GM21576 (cell line): ENCODE data around the gene SMAD3.

Source experiments
- ATAC-seq: cut with Tn5 transposase; IDR thresholded peaks from one replicate; pipeline ENCODE4 v1.9.1; 2021; ENCODE audit warnings: mild to moderate bottlenecking, moderate library complexity; ENCODE audit not compliant: unreplicated experiment

Gene SMAD3

GRCh38 chr15:67124911-67125588 lies 59.6 kb downstream of the SMAD3 start:
- ATAC-seq, result no peak

DNA sequence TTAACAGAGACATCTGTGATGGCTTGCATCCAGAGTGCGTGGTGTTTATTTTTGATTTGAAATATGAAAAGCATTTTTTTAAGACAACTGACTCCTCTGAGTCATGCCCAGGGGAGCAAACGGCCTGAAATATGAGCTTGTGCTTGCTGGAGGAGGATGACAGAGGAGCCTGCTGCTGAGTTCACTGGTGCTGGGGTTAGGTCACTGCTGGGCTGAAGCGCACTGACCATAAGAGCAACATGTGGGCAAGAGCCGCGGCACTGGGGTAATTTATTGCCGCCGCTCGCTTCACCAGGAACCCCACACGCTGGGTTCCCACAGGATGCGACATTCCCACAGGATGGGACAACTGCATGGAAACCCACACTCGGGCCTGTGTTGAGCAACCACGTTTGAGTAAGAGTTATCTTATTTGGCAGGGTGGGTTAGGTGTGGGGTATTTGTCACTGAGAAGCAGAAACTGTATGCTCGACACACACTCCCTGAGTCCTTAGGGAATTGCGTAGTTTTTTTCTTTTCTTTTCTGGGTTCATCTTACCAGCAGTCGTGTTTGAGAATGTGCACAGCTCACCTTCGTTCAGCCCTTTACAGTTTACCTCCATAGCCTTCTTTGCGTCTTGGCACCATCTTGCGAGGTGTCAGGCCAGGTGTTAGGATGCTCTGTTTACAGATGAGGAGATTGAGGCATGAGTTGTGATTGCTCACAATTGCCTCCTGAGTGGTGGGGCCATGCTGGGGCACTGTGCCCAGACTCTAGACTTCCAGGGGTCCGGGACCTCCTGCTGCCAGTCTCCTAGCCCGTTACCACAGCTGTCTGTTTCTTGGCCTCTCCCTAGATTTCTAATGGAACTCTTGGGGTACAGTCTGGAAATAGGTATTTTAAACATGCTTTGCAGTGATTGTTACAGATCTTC lies 60.4 kb downstream of the SMAD3 start:
- ATAC-seq, result no peak

- ATAC-seq, result no peak
Measured at GRCh38 chr15:67126551-67127330, 61.3 kb downstream of the SMAD3 start.

GRCh38 chr15:67127331-67127664 lies 61.9 kb downstream of the SMAD3 start:
- ATAC-seq, result no peak

DNA sequence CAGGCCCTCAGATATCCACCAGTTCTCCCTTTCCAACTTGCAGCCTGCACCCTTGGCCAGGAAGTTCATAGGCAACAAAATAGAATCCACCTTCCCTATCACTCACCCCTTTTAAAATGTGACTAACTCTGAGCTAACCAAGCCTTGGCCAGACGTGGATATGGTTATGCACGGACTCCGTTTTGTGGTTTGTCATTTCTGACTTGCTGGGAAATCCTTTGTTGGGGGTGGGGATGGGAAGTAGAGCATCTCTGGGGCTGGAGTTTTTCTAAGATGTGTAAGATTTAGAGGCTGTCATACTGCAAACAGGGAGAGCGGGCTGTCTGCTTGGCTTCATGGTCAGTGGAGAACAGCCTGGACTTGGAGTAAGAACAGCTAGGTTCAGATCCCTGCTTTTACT lies 62.6 kb downstream of the SMAD3 start:
- no peak for ATAC-seq

DNA sequence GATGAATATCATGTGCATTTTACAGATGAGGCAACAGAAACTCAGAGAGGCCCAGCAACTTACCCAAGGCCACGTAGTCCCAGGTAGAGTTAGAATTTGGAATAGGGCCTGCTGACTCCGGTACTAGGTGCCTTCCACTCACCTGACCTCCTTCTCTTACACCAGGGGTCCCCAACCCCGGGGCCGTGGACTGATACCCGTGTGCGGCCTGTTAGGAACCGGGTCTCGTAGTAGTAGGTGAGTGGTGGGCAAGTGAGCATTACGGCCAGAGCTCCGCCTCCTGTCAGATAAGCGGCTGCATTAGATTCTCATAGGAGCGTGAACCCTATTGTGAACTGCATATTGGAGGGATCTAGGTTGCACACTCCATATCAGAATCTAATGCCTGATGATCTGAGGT lies 64.8 kb downstream of the SMAD3 start:
- no peak for ATAC-seq

DNA sequence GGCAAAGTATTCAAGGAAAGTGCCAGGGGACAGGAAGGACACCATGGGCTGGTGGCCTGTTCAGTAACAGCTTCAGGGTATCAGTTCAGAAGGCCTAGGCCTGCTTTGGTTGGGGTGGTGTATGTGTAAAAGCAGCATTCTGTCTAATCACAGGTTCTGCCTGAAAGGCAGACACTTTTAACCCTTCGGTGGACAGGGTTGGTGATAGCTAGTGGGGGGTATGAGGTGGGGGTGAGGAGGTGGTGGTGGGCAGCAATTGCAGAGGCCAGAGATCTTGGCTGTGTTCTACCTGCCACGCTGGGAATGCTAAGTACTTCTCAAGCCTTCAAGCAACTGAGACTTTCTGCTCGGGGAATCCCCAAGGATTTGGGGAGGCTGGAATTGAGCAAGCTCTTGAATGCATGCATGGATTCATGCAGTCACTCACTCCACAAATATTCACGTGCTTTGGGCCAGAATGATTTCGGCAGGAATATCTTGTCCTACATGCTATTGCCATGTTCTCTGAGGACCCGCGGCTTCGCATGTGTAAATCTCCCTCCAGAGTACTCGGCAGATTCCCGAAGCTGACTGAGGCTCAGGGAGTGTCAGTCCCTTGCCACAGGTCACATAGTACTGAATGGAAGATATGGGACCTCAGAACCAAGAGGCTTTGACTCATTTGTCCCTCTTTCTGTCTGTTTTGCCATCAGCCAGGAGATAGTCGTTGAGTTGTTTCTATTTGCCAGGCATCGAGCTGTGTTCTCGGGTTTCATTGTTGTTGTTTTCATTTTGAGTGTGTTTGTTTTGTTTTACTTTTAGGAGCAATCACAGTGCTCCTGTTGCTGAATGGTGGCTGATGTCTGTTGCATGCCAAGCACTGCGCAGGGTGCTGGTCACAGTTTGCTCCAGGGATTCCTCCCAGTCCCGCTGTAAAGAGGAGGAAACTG lies 65.5 kb downstream of the SMAD3 start:
- no peak for ATAC-seq

- no peak for ATAC-seq
Measured at GRCh38 chr15:67132276-67132675, 66.9 kb downstream of the SMAD3 start.

DNA sequence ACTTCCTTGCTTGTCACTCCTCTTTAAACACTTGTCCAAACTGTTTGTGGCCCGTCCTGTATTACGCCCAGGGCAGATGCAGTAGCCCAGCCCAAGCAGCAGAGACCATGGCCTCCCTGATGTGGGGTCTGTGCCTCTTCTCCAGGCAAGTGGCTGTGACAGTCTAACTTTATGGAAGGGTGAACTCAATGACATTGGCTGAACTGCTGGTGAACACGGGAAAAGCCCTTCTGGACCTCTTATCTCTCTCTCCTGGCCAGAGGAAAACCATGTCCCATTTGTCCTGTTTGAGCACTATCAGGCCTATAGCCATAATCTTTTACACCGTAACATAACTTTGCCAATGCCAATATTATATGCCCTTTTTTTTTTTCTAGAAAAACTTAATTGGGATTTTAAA lies 67.6 kb downstream of the SMAD3 start:
- ATAC-seq, result no peak

- peak; percentile 4 for ATAC-seq
Measured at GRCh38 chr15:67133738-67134066, 68.3 kb downstream of the SMAD3 start.

- peak; percentile 77 for ATAC-seq
Measured at GRCh38 chr15:67134067-67134838, 68.9 kb downstream of the SMAD3 start.

DNA sequence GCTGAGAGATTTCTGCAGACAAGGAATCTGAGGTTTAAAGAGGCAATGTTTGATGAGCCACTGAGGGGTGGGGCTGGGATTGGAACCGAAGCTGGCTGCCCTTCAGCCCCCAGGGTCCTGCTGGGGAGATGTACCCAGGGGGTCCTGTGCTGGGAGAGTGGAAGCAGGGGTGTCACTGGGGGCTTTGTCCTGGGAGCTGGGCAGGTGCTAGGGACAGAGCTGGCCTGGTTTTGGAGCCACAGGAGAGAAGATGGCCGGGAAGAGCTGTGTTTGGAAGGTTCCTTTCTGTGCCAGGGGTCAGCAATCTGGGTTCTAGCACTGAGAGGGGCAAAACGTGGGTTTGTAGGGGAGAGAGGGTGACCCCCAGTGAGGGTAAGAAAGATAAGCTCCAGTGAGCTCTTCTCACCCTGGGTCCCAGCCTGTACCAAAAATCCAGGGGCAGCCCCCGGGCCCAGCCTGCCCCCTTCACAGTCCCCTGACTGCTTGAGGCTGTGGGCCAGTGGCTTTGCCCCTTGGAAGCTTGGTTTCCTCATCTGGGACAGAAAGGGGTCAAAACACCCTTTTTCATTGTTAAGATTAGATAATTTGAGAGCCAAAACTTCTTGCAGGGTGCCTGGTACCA lies 69.6 kb downstream of the SMAD3 start:
- ATAC-seq, result no peak

- no peak for ATAC-seq
Measured at GRCh38 chr15:67135494-67135893, 70.1 kb downstream of the SMAD3 start.

DNA sequence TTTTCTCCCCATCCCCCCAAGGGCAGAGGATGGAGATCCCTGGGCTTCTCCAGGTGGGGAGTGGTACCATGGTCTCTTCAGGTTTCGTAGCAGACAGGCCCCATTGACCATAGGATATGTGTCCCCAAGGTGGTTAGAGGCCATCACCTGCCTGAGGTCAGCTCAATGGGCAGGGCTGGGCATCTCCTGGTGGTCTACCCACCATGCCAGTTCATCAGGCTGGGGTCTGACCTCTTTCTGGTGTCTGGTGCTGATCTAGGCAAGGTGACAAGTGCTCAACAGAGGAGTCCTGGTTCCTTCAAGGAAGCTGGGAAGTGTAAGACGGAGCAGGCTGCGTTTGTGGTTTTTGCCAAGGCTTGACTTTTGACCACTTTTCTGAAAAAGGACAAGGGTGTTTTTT lies 71.4 kb downstream of the SMAD3 start:
- ATAC-seq, result no peak

GRCh38 chr15:67137319-67137718 lies 71.9 kb downstream of the SMAD3 start:
- ATAC-seq, result no peak

GRCh38 chr15:67137951-67138848 lies 72.8 kb downstream of the SMAD3 start:
- no peak for ATAC-seq

DNA sequence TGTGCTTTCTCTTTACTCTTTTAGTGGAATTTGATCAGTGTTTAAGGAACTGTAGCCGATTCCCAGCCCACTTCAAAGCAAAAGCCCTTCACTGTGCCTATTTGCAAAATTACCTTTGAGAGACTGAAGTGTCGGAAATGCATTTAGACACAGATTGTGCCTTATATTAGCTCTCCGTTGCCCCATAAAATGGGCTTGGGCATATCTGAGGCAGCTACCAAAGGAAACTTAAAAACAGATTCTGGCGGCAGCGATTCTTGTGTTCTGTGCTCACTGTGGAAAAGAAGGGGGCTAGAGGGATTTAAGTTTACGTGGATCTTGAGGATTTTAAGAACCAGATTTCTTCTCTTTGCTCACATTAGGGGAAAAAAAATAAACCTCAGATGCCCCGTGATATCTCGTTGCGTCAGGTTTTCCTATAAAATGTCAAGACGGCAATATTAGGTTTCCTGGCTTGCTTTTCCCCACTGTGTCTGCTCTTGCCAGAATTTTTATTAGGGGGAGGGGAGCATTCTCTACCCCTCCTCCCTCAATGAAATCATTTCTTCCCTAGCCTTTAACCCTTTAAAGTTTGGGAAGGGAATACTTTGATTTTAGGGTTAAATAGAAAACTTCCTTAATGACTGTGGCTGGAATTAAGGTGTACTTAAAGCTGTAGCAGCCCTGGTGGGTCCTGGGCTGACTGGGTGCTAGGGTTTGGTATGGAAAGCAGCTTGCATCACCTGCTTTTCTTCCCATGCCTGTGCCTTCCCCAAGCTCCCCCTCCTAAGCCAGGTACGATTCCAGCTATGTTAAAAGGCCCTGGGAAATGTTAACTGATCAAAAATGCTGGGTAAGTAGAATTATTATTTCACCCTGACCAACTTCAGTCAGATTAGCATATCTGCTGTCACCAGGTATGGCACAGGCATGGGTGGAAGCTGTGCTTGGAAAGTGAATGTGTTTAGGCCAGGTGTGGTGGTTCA lies 73.8 kb downstream of the SMAD3 start:
- no peak for ATAC-seq
